Islet of Langerhans (tissue), 1 donor: ENCODE measurements around the gene KRTAP5-7.
"Not testable (repeated sequence)": the region's sequence is repeated elsewhere in the genome, so short reads cannot be mapped to it uniquely, and the experiment has no call there.

Source experiments
- FAIRE-seq: peaks from one replicate; lab custom pipeline; 2011; peaks lifted over from hg19 to GRCh38; lab: Jason Lieb, UNC

The KRTAP5-7 gene

GRCh38 chr11:71534711-71535608 lies 7.9 kb downstream of the KRTAP5-7 start:
- not testable (repeated sequence) for FAIRE-seq

DNA sequence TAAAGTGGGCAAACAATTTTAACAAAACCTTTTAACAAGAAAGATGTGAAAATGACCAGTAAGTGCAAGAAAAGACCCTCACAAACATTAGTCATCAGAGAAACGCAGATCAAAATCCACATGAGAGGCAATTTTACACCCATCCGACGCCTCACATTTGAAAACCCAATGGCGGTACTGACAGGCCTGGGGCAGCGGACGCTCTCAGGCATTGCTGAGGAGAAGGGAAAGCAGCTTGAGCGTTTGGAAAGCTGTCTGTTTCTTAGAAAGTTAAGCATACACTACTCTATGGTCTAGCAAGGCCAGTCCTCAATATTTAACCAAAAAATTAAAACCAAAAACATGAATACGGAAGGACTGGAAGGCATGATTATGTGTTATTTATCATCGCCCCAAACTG lies 8.8 kb downstream of the KRTAP5-7 start:
- no peak for FAIRE-seq

GRCh38 chr11:71537537-71537936 lies 10.5 kb downstream of the KRTAP5-7 start:
- FAIRE-seq = no peak

- FAIRE-seq = not testable (repeated sequence)
Measured at GRCh38 chr11:71537977-71538665, 11.1 kb downstream of the KRTAP5-7 start, which contains the start of gene KRTAP5-8. TSS of gene KRTAP5-8 (plus strand) at chr11:71538025. CDS start at chr11:71538056, 31 bp downstream.

DNA sequence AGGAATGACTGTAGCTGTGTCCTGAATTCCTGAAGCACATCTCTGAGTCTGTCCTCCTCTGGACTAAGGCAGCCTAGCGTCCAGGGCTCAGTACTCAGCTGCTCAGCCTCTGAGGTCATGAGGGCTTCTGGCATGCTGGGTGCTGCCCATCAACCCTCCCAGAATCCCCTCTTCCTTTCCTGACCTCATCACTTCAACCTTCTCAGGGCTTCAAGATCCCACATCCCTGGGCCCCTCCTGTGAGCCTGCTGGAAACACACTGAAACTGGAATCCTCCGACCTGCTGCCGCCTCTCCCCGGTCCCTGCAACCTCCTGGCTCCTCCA lies 11.6 kb downstream of the KRTAP5-7 start:
- FAIRE-seq = no peak

DNA sequence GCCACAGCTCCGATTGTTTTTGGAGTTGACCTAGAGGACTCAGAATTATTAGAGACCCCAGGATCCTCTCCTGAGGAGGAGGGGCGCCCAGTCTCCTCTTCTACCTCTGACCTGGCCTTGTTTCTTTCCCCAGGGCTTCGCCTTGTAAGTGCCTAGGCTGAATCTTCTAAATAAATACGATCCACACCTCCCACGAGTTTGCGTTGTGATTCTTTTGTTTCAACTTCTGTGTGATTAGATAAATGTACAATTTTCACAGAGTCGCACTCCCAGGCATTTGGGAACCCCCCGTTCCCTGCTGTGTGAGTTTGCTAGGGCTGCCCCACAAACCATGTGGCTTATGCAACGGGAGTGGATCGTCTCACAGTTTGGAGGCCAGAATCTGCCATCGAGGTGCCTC lies 11.9 kb downstream of the KRTAP5-7 start:
- FAIRE-seq = no peak

GRCh38 chr11:71539971-71540370 lies 12.9 kb downstream of the KRTAP5-7 start:
- not testable (repeated sequence) for FAIRE-seq

- not testable (repeated sequence) for FAIRE-seq
Measured at GRCh38 chr11:71540521-71541304, 13.6 kb downstream of the KRTAP5-7 start.

DNA sequence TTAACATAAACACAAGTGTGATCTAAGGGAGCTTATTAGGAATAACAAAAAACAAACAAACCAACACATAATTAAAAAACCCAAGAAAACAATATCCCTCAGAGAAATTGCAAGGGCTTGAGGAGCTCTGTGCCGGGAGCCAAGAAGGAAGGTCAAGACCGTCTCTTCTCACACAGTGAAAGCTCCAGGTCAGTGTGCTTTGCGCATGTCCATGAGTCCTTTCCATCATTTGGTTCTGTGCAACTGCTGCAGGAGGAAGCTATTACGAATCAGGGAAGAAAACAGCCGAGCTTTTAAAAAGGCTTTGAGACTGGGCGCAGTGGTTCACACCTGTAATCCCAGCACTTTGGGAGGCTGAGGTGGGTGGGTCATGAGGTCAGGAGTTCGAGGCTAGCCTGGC lies 15.3 kb downstream of the KRTAP5-7 start:
- no peak for FAIRE-seq

GRCh38 chr11:71542879-71543777 lies 16.1 kb downstream of the KRTAP5-7 start:
- FAIRE-seq = no peak

DNA sequence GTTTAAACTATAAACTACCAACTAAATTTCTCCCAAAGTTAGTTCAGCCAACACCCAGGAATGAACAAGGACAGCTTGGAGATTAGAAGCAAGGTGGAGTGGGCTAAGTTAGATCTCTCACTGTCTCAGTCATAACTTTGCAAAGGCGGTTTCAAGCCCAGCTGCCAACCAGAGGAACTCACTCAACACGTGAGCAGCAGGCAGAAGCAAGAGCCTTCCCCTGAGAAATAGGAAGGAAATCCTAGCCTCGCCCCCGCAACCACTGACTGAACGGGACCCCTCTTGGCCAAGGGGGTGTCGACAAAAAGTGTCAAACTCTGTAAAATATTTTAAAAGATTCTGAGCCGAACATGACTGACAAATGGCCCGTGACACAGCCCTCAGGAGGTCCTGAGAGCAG lies 16.8 kb downstream of the KRTAP5-7 start:
- no peak for FAIRE-seq

DNA sequence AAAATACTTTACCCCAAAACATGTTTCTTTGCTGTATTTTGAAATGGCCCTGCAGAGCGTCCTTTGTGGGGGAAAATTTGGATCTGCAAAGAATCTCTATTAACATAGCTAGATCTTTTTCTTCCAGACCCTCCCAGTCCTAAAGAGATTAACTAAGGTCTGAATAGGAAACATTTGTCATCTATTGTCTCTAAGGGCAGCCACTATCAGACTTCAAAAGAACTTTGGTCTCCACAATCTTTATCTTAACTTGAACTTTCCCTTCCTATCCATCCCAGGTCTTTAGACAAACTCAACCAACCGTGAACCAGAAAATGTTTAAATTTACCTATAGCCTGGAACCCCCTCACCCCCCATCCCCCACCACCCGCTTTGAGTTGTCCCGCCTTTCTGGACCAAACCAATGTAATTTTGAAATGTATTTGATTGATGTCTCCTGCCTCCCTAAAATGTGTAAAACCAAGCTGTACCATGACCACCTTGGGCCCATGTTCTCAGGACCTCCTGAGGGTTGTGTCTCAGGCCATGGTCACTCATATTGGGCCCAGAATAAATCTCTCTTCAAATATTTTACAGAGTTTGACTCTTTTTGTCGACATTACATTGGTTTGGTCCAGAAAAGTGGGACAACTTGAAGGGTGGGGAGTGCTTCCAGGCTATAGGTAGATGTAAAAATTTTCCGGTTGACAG lies 17.6 kb downstream of the KRTAP5-7 start:
- no peak for FAIRE-seq

- FAIRE-seq = no peak
Measured at GRCh38 chr11:71545405-71545966, 18.4 kb downstream of the KRTAP5-7 start.

- no peak for FAIRE-seq
Measured at GRCh38 chr11:71548120-71548519, 21.1 kb downstream of the KRTAP5-7 start, which contains the start of gene KRTAP5-9. TSS of gene KRTAP5-9 (plus strand) at chr11:71548420. CDS start at chr11:71548658, 238 bp downstream.

- FAIRE-seq = no peak
Measured at GRCh38 chr11:71548716-71549151, 21.7 kb downstream of the KRTAP5-7 start.

DNA sequence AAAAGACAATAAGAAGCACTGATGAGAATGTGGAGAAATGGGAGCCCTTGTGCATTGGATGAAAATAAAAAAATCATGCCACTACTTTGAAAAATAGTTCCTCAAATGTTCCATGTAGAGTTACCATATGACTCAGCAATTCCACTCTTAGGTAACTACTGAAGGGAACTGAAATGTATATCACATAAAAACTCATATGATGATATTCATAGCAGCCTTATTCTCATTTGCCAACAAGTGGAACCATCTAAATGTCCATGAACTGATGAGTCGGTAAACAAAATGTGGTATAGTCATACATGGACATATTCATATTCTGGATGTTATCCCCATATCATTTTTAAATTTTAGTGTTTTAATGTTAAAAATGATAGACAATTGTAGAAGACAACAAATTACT lies 24.6 kb downstream of the KRTAP5-7 start:
- no peak for FAIRE-seq

DNA sequence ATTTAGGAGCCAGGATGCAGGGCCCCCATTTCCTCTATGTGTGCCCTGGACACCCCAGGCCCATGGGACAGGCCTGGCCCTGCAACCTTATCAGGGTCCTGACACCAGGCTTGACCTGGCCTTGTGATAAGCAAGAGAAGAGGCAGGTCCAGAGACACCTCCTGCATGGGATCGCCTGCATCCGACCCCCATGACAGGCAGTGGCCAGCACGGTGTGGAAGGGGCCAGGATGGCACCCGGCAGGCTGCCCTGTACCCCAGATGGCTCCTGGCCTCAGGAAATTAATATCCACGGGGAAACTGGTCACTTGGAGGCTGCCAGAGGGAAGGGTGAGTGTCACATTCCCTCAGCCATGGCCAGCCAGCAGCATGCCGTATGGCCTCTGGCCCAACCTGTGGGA lies 27.9 kb downstream of the KRTAP5-7 start:
- no peak for FAIRE-seq

GRCh38 chr11:71555508-71555907 lies 28.4 kb downstream of the KRTAP5-7 start:
- no peak for FAIRE-seq

DNA sequence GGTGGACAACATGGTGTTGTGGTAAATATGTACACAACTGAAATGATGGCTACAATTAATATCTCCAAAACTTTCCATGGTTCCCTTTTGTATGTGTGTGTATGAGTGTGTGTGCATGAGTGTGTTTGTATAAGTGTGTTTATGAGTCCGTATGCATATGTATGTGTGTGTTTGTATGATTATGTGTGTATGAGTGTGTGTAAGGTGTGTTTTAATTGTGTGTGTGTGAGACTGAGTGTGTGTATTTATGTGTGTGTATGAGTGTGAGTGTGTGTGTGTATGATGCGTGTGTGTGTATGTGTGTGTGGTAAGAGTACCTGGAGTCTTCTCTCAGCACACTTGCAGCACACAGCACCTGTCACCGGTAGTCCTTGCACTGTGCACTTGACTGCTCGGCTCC lies 29.0 kb downstream of the KRTAP5-7 start:
- FAIRE-seq = no peak

- FAIRE-seq = no peak
Measured at GRCh38 chr11:71557257-71557656, 30.2 kb downstream of the KRTAP5-7 start.

DNA sequence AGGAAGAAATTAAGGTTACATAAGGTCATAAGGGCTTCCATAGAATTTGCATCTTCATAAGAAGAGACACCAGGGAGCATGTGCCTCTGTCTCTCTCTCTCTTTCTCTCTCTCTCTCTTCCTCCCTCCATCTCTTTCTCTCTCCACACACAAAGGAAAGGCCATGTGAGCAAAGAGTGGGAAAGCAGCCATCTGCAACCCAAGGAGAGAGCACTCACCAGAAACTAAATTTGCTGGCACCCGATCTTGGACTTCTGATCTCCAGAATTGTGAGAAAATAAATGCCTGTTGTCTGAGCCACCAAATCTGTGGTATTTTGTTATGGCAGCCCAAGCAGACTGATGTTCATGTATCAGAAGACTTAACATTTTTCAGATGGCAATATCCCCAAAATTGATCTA lies 31.9 kb downstream of the KRTAP5-7 start:
- no peak for FAIRE-seq
